GM12891 (cell line): ENCODE results near the gene ECI2.

Source experiments
- POLR2A ChIP-seq: IDR thresholded peaks from 2 replicates; pipeline ENCODE4 v1.6.1; 2011; ENCODE audit warnings: low read depth, low read length, control low read depth
- POLR2AphosphoS5 ChIP-seq: IDR thresholded peaks from 2 replicates; pipeline ENCODE4 v1.6.1; 2011; ENCODE audit warnings: low read depth, low read length, control low read depth

GRCh38 chr6:4135665-4136353 lies 434 bp upstream of the ECI2 start:
- TF ChIP-seq POLR2AphosphoS5, result no peak
- TF ChIP-seq POLR2A, result no peak
